ENCODE results near the gene FGFR4.

The FGFR4 gene

DNA sequence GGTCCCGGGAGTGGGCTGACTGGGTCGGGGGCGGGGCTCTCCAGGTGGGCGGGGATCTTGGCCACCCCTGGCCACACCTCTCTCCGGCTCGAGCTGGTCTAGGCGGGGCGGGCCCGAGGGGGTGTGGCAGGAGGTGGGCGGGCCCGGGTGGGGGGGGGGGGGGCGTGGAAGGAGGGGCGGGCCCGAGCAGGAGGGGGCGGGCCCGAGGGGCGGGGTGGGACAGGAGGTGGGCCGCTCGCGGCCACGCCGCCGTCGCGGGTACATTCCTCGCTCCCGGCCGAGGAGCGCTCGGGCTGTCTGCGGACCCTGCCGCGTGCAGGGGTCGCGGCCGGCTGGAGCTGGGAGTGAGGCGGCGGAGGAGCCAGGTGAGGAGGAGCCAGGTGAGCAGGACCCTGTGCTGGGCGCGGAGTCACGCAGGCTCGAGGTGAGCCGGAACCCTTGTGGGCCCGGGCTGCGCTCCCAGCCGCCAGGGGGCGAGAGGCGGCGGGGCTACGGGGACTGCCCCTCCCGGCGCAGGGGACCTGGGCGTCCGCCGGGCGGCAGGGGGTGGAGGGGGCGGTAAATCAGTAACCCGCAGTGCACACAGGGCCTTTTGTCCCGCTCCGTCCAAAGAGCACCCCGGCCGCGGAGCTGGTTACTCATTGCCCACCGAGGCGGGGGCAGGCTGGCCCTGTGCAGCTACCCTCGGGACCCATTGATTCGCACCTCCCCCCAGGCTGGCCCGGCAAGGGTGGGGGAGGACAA is at the start of gene FGFR4:
Gene FGFR4 (plus strand): TSS at position 262 of the 744 bp plus-strand sequence. CDS start 2,688 bp downstream, outside the sequence.
- peak within 1 kb of the TSS; percentile 33 for H3K4me3 ChIP-seq (ENCODE audit: low read depth, low read length)
- DNase-seq (ENCODE audit: low read depth), result peak; percentile 13
- in situ Hi-C loops (cut with HindIII; ENCODE audit: low sequenced_read_pairs), result no loop called here
- TF ChIP-seq, protein P1, sequence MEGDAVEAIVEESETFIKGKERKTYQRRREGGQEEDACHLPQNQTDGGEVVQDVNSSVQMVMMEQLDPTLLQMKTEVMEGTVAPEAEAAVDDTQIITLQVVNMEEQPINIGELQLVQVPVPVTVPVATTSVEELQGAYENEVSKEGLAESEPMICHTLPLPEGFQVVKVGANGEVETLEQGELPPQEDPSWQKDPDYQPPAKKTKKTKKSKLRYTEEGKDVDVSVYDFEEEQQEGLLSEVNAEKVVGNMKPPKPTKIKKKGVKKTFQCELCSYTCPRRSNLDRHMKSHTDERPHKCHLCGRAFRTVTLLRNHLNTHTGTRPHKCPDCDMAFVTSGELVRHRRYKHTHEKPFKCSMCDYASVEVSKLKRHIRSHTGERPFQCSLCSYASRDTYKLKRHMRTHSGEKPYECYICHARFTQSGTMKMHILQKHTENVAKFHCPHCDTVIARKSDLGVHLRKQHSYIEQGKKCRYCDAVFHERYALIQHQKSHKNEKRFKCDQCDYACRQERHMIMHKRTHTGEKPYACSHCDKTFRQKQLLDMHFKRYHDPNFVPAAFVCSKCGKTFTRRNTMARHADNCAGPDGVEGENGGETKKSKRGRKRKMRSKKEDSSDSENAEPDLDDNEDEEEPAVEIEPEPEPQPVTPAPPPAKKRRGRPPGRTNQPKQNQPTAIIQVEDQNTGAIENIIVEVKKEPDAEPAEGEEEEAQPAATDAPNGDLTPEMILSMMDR (IDR thresholded peaks at IDR 0.05; ENCODE audit: low read depth, low read length, missing control alignments), result peak; percentile 45

GRCh38 chr5:177036921-177037320 is 49.8 kb upstream of the FGFR4 start:
- in situ Hi-C loops (cut with HindIII; ENCODE audit: low sequenced_read_pairs), result no loop called here
- TF ChIP-seq, protein P1 (IDR thresholded peaks at IDR 0.05; ENCODE audit: low read depth, low read length, missing control alignments), result no peak
- no peak for DNase-seq (ENCODE audit: low read depth)
- H3K4me3 ChIP-seq (ENCODE audit: low read depth, low read length), result no peak overlapping the region

DNA sequence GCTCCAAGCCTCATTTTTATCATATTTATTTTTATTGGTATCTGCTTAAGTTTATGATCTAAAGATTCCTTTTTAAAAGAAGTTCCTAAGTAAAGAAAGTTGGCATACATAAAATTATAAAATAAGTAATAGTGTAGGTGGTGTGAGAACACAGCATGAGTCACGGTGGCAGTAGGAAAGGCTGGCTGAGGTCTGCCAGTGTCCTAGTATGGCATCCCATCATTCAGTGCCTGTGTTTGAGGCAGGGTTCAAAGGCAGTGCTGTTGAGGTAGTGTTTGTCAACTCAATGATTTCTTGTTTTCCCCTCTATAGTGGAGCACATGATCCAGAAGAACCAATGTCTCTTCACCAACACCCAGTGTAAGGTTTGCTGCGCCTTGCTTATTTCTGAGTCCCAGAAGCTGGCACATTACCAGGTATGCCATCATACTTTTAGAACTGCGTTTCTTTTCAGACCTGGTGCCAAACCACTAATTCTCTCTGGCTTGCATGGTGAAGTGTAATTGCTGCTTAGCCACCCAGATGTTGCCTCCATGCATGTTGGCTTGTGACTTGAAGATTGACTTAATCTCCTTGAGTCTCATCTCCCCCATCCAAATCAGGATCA is 45.8 kb upstream of the FGFR4 start:
- TF ChIP-seq, protein P1 (IDR thresholded peaks at IDR 0.05; ENCODE audit: low read depth, low read length, missing control alignments), result no peak
- in situ Hi-C loops (cut with HindIII; ENCODE audit: low sequenced_read_pairs), result no loop called here
- DNase-seq (ENCODE audit: low read depth), result peak; percentile 80

GRCh38 chr5:177041936-177042335 is 44.8 kb upstream of the FGFR4 start:
- H3K4me3 ChIP-seq (ENCODE audit: low read depth, low read length), result no peak overlapping the region
- in situ Hi-C loops (cut with HindIII; ENCODE audit: low sequenced_read_pairs), result no loop called here
- TF ChIP-seq, protein P1 (IDR thresholded peaks at IDR 0.05; ENCODE audit: low read depth, low read length, missing control alignments), result no peak
- no peak for DNase-seq (ENCODE audit: low read depth)

More for the DNA sequence above, 45.8 kb upstream of the FGFR4 start:
- no peak overlapping the region for H3K4me3 ChIP-seq (ENCODE audit: low read depth, low read length)

DNA sequence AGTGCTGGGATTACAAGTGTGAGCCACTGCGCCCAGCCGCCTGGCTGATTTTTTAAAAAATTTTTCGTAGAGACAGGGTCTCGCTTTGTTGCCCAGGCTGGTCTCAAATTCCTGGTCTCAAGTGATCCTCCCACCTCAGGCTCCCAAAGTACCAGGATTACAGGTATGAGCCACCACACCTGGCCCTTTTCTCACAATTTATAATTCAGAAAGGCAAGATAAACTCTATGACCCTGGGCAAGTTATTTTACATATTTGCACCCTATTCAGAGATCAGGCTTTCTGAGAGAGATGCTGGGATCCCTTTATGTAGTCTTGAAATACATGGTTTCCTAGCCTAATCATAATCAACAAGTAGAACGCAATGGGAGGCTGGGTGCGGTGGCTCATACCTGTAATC is 43.6 kb upstream of the FGFR4 start:
- no peak for DNase-seq (ENCODE audit: low read depth)
- in situ Hi-C loops (cut with HindIII; ENCODE audit: low sequenced_read_pairs), result no loop called here
- TF ChIP-seq, protein P1 (IDR thresholded peaks at IDR 0.05; ENCODE audit: low read depth, low read length, missing control alignments), result no peak
- no peak overlapping the region for H3K4me3 ChIP-seq (ENCODE audit: low read depth, low read length)

DNA sequence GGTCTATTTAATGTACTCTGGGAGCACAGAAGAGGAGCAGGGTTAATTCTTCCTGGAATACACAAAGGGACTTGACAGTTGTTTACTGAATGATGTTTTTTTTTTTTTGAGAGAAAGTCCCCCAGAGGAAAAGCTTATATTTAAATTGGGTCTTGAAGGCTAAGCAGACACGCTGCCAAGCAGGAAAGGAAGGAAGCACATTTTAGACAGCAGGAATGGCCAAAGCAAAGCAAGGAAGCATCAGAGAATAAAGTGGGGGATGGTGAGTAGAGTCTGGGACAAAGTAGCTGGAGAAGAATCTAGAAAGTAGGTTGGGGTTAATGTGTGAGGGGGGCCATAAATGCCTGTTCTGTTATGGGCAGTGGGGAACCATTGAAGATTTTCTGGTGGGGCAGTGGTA is 42.8 kb upstream of the FGFR4 start:
- TF ChIP-seq, protein P1 (IDR thresholded peaks at IDR 0.05; ENCODE audit: low read depth, low read length, missing control alignments), result no peak
- DNase-seq (ENCODE audit: low read depth), result no peak
- H3K4me3 ChIP-seq (ENCODE audit: low read depth, low read length), result no peak overlapping the region
- in situ Hi-C loops (cut with HindIII; ENCODE audit: low sequenced_read_pairs), result no loop called here
